Activated naive CD8-positive, alpha-beta T cell treated with anti-CD3 and anti-CD28 coated beads for 36 hours (primary cell): ENCODE data around the gene TSPAN9. TPM values are rescaled to one million over a fixed set of nuclear protein-coding genes. Genes with fewer than 3 reads are reported as not detected.

ENCODE experiments used
- DNase-seq: peaks from one replicate; pipeline ENCODE4 v3.0.0; 2021
- H3K27ac Mint-ChIP-seq: one replicate; pipeline ENCODE4 v1.8.0; 2022; ENCODE audit warnings: mild to moderate bottlenecking, moderate library complexity, mixed read lengths
- H3K27me3 Mint-ChIP-seq: one replicate; pipeline ENCODE4 v1.8.0; 2022; ENCODE audit warnings: mild to moderate bottlenecking, mixed read lengths
- H3K36me3 Mint-ChIP-seq: one replicate; pipeline ENCODE4 v1.8.0; 2021; ENCODE audit warnings: mild to moderate bottlenecking, mixed read lengths
- H3K4me1 Mint-ChIP-seq: one replicate; pipeline ENCODE4 v1.8.0; 2021; ENCODE audit warnings: mixed read lengths
- H3K4me3 Mint-ChIP-seq: one replicate; pipeline ENCODE4 v1.8.0; 2022; ENCODE audit warnings: mild to moderate bottlenecking, moderate library complexity, mixed read lengths
- H3K9me3 Mint-ChIP-seq: one replicate; pipeline ENCODE4 v1.8.0; 2022; ENCODE audit warnings: mixed read lengths
- total RNA-seq, 2 experiments: library from RNA; stranded (reverse); gene quantifications; one replicate each; pipeline ENCODE4 v1.2.3, GENCODE V29; 2021

The TSPAN9 gene
- total RNA-seq, 2 experiments from 2014 or later = 0.24 to 0.31 TPM

- H3K9me3 Mint-ChIP-seq = no peaks in the 10 kb centered on the region
- H3K4me3 Mint-ChIP-seq = no peak overlapping the region
- peaks cover 11% of the 10 kb centered on the region for H3K27me3 Mint-ChIP-seq
- H3K4me1 Mint-ChIP-seq = peaks cover 2% of the 10 kb centered on the region
- DNase-seq = no peak
- H3K27ac Mint-ChIP-seq = no peak overlapping the region
- no peaks in the 10 kb centered on the region for H3K36me3 Mint-ChIP-seq
These were observed 95.9 kb downstream of the TSPAN9 start for GRCh38 chr12:3173008-3173553.

- Mint-ChIP-seq H3K27me3 (peaks cover 13% of the 10 kb centered on the region), H3K36me3 (no peaks in the 10 kb centered on the region), H3K4me1 (no peaks in the 10 kb centered on the region), H3K4me3 (no peak overlapping the region), H3K27ac (no peak overlapping the region), H3K9me3 (no peaks in the 10 kb centered on the region)
- no peak for DNase-seq
These were observed 96.7 kb downstream of the TSPAN9 start for GRCh38 chr12:3173912-3174311.

- Mint-ChIP-seq H3K9me3 (no peaks in the 10 kb centered on the region), H3K36me3 (no peaks in the 10 kb centered on the region), H3K4me3 (no peak overlapping the region), H3K4me1 (peaks cover 2% of the 10 kb centered on the region), H3K27ac (no peak overlapping the region), H3K27me3 (peaks cover 25% of the 10 kb centered on the region)
- DNase-seq = no peak
These were observed 98.1 kb downstream of the TSPAN9 start for GRCh38 chr12:3175238-3175637.

GRCh38 chr12:3176754-3177153 lies 99.6 kb downstream of the TSPAN9 start:
- no peak overlapping the region for H3K4me3 Mint-ChIP-seq
- peaks cover 34% of the 10 kb centered on the region for H3K27me3 Mint-ChIP-seq
- H3K9me3 Mint-ChIP-seq = no peaks in the 10 kb centered on the region
- H3K27ac Mint-ChIP-seq = no peak overlapping the region
- H3K4me1 Mint-ChIP-seq = peaks cover 2% of the 10 kb centered on the region
- H3K36me3 Mint-ChIP-seq = no peaks in the 10 kb centered on the region
- no peak for DNase-seq

- no peak overlapping the region for H3K4me3 Mint-ChIP-seq
- peaks cover 2% of the 10 kb centered on the region for H3K4me1 Mint-ChIP-seq
- DNase-seq = no peak
- H3K27me3 Mint-ChIP-seq = peaks cover 33% of the 10 kb centered on the region
- H3K36me3 Mint-ChIP-seq = no peaks in the 10 kb centered on the region
- no peaks in the 10 kb centered on the region for H3K9me3 Mint-ChIP-seq
- no peak overlapping the region for H3K27ac Mint-ChIP-seq
These were observed 100.7 kb downstream of the TSPAN9 start for GRCh38 chr12:3177778-3178425.

- no peak overlapping the region for H3K4me3 Mint-ChIP-seq
- H3K36me3 Mint-ChIP-seq = no peaks in the 10 kb centered on the region
- peaks cover 2% of the 10 kb centered on the region for H3K4me1 Mint-ChIP-seq
- DNase-seq = no peak
- peaks cover 28% of the 10 kb centered on the region for H3K27me3 Mint-ChIP-seq
- no peaks in the 10 kb centered on the region for H3K9me3 Mint-ChIP-seq
- H3K27ac Mint-ChIP-seq = no peak overlapping the region
These were observed 101.6 kb downstream of the TSPAN9 start for GRCh38 chr12:3178671-3179313.

GRCh38 chr12:3179731-3180130 lies 102.6 kb downstream of the TSPAN9 start:
- peaks cover 2% of the 10 kb centered on the region for H3K4me1 Mint-ChIP-seq
- no peak for DNase-seq
- H3K36me3 Mint-ChIP-seq = no peaks in the 10 kb centered on the region
- no peak overlapping the region for H3K27ac Mint-ChIP-seq
- no peaks in the 10 kb centered on the region for H3K9me3 Mint-ChIP-seq
- H3K4me3 Mint-ChIP-seq = no peak overlapping the region
- peaks cover 28% of the 10 kb centered on the region for H3K27me3 Mint-ChIP-seq

GRCh38 chr12:3182426-3182825 lies 105.2 kb downstream of the TSPAN9 start:
- Mint-ChIP-seq H3K9me3 (no peaks in the 10 kb centered on the region), H3K36me3 (no peaks in the 10 kb centered on the region), H3K27me3 (peaks cover 28% of the 10 kb centered on the region), H3K27ac (no peak overlapping the region), H3K4me3 (no peak overlapping the region), H3K4me1 (peaks cover 8% of the 10 kb centered on the region)
- DNase-seq = no peak

- Mint-ChIP-seq H3K27me3 (peaks cover 17% of the 10 kb centered on the region), H3K4me1 (peaks cover 6% of the 10 kb centered on the region), H3K4me3 (no peak overlapping the region), H3K9me3 (no peaks in the 10 kb centered on the region), H3K27ac (no peak overlapping the region), H3K36me3 (no peaks in the 10 kb centered on the region)
- no peak for DNase-seq
These were observed 107.3 kb downstream of the TSPAN9 start for GRCh38 chr12:3184485-3184884.

GRCh38 chr12:3185260-3185870 lies 108.2 kb downstream of the TSPAN9 start:
- no peaks in the 10 kb centered on the region for H3K9me3 Mint-ChIP-seq

GRCh38 chr12:3186546-3187215 lies 109.5 kb downstream of the TSPAN9 start:
- H3K9me3 Mint-ChIP-seq = no peaks in the 10 kb centered on the region
- DNase-seq = no peak
- no peak overlapping the region for H3K27ac Mint-ChIP-seq
- no peaks in the 10 kb centered on the region for H3K36me3 Mint-ChIP-seq
- H3K4me1 Mint-ChIP-seq = peaks cover 6% of the 10 kb centered on the region
- no peak overlapping the region for H3K4me3 Mint-ChIP-seq
- H3K27me3 Mint-ChIP-seq = no peaks in the 10 kb centered on the region

More at GRCh38 chr12:3185260-3185870, 108.2 kb downstream of the TSPAN9 start:
- peaks cover 8% of the 10 kb centered on the region for H3K27me3 Mint-ChIP-seq
- no peaks in the 10 kb centered on the region for H3K36me3 Mint-ChIP-seq
- peaks cover 6% of the 10 kb centered on the region for H3K4me1 Mint-ChIP-seq
- no peak overlapping the region for H3K27ac Mint-ChIP-seq
- H3K4me3 Mint-ChIP-seq = no peak overlapping the region
- no peak for DNase-seq

GRCh38 chr12:3187846-3188770 lies 110.9 kb downstream of the TSPAN9 start:
- no peaks in the 10 kb centered on the region for H3K27me3 Mint-ChIP-seq
- H3K9me3 Mint-ChIP-seq = no peaks in the 10 kb centered on the region
- H3K27ac Mint-ChIP-seq = no peak overlapping the region
- no peak overlapping the region for H3K4me3 Mint-ChIP-seq
- H3K4me1 Mint-ChIP-seq = peaks cover 6% of the 10 kb centered on the region
- no peaks in the 10 kb centered on the region for H3K36me3 Mint-ChIP-seq
- no peak for DNase-seq

GRCh38 chr12:3189282-3189681 lies 112.1 kb downstream of the TSPAN9 start:
- H3K9me3 Mint-ChIP-seq = no peaks in the 10 kb centered on the region
- H3K27ac Mint-ChIP-seq = no peak overlapping the region
- peaks cover 6% of the 10 kb centered on the region for H3K4me1 Mint-ChIP-seq
- H3K36me3 Mint-ChIP-seq = no peaks in the 10 kb centered on the region
- H3K4me3 Mint-ChIP-seq = no peak overlapping the region
- DNase-seq = no peak
- H3K27me3 Mint-ChIP-seq = no peaks in the 10 kb centered on the region

GRCh38 chr12:3190101-3190500 lies 112.9 kb downstream of the TSPAN9 start:
- DNase-seq = no peak
- H3K36me3 Mint-ChIP-seq = no peaks in the 10 kb centered on the region
- H3K4me3 Mint-ChIP-seq = no peak overlapping the region
- no peaks in the 10 kb centered on the region for H3K9me3 Mint-ChIP-seq
- peaks cover 6% of the 10 kb centered on the region for H3K4me1 Mint-ChIP-seq
- no peak overlapping the region for H3K27ac Mint-ChIP-seq
- no peaks in the 10 kb centered on the region for H3K27me3 Mint-ChIP-seq
